Measurements from ENCODE around the gene GNB5.

The GNB5 gene

DNA sequence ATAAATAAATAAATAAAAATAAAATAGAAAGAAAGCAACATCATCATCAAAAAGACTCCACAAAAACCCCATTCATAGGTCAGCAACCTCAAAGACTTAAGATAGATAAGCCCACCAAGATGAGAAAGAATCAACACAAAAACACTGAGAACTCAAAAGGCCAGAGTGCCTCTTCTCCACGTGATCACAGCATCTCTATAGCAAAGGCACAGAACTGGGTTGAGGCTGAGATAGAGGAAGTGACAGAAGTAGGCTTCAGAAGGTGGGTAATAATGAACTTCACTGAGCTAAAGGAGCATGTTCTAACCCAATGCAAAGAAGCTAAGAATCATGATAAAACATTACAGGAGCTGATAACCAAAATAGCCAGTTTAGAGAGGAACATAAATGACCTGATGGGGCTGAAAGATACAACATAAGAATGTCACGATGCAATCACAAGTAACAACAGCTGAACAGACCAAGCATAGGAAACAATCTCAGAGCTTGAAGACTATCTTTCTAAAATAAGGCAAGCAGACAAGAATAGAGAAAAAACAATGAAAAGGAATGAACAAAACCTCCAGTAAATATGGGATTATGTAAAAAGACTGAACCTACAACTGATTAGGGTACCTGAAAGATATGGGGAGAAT, 26.4 kb downstream of the GNB5 start:
- no peak for DNase-seq

DNA sequence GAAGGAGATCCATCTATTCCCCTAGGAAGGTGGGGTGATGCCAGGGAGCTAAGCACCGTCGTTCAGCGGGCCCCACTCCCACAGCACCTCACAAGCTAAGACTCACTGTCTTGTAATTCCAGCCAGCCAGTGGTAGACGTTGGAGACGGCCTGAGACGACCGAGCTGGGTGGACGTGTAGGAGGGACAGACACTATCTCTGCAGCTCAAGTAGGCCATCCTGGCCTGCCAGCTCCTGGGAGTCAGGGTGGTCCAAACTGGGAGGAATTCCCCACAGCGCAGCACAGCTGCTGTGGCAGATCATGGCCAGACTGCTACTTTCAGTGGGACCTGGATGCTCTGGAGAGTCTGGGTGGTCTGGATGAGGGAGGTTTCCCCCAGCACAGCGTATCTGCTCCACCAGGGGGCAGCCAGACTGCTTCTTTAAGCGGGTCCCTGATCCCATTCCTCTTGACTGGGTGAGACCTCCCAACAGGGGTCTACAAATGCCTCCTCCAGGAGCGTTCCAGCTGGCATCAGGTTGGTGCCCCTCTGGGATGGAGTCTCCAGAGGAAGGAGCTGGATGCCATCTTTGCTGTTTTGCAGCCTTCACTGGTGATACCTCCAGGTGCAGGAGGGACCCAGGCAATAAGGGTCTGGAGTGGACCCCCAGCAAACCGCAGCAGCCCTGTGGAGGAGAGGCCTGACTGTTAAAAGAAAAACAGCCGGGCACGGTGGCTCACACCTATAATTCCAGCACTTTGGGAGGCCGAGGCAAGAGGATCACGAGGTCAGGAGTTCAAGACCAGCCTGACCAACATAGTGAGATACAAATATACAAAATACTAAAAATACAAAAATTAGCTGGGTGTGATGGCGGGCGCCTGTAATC, 27.6 kb downstream of the GNB5 start:
- peak; percentile 1 for DNase-seq

DNA sequence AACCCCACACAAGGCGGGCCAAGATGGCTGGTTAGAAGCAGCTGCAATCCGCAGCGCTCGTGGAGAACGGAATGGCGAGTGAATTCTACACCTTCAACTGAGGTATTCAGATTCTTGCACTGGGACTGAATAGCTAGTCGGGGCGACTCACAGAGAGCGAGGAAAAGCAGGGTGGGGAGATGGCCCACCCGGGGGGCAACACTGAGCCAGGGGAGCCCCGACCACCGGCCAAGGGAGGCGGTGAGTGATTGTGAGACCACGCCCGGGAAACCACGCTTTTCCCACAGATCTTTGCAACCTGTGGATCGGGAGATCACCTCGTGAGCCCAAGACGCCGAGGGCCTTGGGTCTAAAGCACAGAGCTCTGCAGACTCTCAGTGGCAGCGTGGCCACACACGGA, 28.3 kb downstream of the GNB5 start:
- DNase-seq: no peak

DNA sequence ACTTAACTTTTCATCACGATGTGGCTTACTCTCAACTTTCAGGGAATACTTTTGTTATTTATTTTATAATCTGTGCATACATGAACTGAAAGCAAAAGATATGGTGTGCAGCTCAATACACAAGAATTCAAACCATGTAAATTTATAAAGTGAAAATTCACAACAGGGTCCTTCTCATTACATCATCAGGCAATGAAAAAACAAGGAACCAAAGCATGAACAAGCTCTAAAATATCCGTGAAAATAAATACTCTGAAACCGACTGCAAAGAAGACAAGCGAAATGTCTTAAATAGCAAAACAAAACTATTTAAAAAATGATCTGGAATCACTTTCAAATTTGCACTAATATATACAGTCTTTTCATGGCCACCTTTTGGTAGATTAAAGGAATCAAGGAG, 28.9 kb downstream of the GNB5 start:
- no peak for DNase-seq

DNA sequence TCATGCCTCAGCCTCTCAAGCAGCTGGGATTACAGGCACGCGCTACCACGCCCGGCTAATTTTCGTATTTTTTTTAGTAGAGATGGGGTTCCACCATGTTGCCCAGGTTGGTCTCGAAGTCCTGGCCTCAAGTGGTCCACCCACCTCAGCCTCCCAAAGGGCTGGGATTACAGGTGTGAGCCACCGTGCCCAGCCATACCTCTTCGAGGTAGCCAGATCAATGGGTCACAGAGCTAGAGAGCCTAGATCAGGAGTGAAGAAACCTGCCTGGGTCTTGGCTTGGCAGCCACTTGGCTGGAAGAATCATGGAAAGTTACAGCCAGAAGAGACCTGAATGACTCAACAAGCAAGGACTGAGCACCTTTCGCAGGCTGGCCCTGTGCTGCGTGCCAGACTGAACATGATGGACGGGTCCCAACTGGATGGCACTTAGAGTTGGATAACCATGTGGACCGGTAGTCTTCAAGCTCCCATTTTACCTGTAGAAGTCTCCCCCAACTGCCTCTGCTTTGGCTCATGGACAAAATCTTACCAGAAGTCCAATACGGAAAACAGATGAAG, 29.7 kb downstream of the GNB5 start:
- DNase-seq: no peak

DNA sequence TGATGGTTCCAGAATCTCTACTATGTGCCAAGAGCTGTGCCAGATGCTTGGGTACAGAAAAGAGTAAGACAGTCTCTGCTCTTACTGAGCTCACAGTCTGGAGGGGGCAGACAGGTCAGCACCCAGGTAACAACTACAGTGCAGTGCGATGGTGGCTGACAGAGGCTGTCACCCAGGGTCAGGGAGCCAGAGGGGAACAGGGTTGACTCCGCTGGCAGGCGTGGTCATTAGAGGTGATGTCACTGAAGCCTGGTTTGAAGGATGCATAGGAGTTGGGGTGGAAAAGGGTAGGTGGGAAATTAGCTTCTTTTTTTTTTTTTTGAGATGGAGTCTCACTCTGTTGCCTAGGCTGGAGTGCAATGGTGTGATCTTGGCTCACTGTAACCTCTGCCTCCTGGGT, 31.5 kb downstream of the GNB5 start:
- DNase-seq: no peak

DNA sequence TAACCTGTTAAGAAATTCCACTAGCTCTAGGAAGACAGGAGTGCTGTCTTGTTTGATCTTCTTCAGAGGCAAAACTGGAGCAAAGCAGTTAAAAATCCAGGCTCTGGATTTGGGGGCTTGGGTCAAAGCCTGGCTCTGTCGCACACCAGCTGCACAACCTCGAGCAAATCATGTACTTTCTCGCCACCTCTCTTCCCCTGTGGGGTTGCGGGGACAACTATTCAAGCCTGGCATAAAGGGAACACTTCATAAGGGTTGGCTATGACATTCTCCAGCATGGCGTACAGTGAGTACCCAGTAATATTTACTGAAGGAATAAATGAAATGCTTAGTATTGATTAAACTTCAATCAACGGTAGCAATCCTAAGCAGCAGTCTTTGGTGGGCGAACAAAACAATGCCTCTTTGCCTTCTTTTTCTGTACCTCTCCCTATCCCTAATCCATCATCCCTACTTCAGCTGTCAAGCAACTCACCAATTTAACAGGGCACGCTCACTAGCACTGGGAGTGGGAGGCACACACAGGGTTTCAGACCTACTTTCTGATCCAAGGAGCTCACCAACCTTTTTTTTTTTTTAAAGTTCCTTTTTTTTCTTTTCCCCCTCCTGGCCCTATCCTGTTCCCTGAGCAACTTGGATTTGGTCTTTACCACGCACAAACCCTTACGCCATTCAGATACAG, 33.0 kb downstream of the GNB5 start:
- no peak for DNase-seq

DNA sequence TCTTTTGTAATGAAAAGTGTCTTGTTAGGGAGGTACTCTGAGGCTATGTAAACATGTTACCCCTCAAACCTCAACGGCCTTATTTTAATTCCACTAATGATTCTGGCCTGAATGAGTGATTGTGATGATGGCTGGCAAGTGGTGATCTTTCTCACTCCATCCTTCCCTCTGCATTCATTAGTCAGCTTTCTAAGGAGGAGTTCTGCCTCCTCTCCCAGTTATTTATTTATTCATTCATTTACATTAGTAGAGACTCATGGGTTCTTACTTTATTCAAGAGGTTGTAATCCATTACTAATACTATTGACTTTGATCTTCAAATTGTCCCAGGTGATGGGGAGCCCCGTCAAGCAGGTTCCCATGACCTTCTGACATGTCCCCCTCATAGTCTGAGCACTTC, 35.3 kb downstream of the GNB5 start:
- DNase-seq: no peak

DNA sequence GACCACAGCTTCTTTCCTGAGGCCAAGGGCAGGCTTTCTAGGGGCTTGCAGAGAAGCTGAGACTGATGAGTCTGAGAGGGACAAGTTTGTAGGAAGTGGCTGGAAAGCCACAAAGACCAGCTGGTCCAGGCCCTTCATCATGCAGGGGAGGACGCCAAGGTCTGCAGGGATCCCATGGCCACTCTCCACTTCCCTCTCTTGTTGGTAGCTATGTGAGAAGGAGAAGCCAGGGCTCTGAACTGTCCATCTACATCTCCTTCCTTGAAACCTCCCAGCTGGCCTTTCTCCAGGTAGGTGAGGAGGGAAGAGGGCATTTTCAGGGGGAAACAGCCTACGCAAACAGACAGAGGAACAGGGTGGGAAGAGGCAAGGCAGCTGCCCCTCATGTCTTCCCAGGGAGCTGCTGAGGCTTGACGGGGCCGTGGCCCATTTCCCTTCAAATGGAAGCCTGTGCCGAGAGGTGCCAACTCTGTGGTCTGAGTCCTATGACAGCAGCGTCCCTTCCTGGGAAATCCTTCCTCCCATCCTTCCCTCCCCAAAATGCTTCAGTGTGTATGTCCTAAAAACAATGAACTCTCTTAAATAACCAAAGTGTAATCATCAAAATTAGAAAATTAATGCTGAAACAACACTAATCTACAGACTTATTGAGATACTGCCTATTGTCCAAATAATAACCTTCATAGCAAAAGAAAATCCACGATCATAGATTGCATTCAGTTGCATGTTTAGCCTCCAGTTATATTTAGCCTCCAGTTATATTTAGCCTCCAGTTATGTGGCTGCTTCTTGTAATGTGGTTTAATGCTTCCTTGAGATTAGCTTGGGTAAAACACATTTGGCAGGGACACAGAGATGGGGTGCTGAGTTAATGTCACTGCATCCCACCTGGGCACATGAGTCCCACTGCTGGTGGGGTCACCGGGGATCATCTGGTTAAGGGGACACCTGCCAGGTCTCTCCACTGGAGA, 36.0 kb downstream of the GNB5 start:
- no peak for DNase-seq

DNA sequence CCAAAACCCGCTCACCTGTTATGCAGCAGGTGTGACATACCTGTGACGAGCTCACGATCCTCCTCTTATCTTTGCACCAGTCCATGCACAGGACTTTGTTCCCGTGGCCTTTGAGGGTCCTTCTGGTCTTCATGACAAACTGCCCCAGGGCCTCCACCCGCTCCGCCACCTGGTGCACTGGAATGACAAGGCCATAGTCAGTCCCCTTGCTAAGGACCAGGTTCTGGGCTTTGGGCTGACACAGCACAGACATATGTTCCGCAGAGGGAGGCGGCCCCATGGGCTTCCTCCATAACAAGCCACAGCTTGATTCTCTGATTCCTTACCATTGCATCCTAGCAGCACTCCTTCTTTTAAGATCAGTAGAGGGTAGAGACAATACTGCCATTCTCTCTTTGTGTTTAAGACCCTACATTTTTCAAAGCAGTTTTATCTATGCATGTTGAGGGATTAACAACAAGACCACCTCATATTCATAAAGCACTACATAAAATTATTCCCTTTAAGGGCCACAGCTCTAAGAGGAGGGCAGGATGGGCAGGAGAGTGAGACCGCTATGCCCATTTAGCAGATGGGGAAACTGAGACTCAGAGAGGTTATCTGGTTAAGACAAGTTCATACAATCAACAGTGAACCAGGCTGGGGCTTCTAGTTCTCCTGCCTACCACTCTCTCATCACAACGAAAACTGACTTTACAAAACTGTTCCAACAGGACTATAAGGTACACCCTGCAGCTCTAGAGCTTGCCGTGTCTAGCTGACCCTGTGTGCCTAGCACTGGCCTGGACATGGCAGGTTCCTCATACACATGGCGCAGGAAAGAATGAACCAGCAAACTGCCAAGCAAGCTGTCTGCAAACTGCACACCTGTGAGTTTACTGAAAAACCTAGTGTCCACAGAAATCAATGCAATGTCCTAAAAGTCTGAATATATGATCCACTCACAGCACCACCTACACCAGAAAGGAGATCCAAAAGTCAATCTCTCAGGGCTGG, 37.0 kb downstream of the GNB5 start:
- DNase-seq: no peak

DNA sequence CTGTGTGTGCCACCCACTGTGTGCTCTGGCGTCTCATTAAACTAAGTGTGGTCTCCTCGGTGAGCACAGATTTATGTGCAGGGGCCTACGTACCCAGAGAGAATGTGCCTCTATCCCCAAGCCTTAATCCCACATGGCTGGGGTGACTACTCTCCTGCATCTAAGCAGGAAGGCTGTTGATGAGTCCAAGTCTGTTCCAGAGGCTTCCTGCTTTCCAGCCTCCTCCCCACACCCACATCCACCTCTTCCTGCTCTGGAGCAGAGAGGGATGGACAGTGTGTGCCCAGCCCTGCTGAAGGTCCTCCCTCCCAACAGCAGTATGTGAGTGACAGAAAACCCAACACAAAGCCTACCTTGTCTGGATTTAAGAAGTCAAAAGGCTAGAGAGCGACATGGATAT, 39.8 kb downstream of the GNB5 start:
- DNase-seq: no peak

DNA sequence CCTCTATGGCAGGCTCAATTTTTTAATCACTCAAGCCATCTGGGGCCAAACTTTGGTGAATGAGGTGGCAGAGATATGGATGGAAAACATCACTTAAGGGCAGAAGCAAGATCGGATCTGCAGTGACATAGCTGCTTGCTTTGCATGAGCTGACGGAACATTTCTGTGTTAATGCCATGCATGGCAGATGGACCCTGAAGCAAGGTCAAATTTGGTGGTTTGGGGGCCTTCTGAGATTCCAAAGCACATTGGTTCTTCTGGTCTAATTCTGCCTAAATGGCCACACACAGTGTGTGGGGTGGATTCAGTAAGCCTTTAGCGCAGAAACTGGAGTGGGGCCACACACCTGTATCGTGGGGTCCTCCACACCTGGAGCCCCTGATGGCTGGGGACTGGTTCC, 40.3 kb downstream of the GNB5 start:
- no peak for DNase-seq

DNA sequence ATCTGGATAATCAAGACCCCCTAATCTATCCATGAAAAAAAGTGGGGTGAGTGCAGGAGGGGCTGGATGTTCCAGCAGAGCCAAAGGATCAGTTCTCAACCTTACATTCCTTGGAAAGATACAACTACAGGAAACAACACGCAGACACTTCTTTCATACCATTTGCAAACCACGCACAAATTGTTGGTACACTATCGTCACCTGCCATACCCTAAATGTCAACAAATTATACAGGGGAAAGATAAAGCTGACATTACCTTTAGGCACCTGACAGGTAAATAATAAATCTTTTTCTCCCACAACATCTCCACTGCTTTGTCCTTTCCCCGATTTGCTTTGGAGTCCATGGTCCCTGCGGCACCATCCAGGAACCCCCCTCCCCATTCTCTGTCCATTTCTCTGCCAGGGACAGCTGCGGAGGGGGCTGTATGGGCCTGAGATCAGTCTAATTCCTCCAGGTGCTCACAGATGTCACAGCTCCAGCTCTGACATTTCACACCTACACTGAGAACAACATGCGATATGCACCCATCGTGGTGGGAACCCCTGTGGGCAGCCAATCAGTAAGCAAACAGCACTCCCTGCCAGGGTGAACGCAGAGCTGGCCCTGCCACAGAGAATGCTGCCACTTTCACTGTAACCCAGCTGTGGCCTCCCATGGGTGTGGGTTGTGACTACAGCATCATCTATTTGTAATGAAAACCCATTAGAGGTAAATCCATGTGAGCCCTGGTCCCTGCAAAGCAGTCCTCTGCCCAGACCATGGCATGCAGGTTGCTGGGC, 41.0 kb downstream of the GNB5 start:
- DNase-seq: peak; percentile 31

DNA sequence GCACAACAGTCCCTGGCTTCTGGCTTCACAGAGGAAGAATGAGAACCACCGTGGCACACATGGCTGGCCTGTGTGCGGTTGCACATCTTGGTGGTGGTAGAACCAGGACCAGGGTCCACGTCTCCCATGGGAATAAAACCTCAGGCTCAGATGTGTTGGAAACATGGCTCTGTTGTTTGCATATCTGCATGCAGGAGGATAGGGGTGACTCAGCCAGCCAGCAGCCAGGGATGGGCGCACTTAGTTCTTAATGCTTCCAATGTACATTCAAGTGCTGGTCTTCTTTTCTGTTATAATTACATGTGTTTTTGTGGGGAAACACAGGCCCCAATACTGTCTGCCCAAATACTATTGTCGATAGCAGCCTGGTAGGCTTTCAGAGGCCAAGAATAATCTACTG, 42.8 kb downstream of the GNB5 start:
- no peak for DNase-seq

DNA sequence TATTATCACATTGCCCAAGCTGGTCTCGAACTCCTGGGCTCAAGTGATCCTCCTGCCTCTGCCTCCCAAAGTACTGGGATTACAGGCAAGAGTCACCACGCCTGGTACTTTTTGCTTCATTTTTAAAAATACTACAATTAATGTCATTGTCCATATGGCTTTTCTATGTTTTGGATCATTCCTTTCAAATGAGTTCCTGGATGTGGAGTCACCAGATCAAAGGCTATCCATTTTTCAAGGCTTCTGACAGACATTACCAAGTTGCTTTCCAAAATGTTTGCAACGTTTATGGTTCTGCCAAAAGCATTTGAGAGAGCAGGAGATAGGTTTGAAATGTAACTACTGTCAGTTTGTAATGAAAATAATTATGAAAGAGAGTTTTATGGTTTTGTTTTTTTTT, 44.4 kb downstream of the GNB5 start:
- DNase-seq: no peak

DNA sequence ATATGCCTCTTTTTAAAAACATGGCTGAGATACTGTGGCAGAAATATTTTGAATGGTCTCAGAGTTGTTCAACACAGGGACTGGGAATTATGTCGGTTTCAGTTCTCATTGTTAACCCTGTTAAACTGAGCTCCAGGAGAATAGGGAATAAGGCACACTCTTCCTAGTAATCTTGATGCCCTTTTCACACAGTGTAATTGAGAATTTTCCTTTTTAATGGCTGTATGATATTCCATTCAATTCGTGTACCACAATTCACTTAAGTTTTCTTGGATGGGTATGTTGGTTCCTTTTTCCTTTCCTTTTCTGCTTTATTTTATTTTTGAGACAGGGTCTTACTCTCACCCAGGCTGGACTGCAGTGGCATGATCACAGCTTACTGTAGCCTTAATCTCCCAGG, 44.9 kb downstream of the GNB5 start:
- DNase-seq: no peak

DNA sequence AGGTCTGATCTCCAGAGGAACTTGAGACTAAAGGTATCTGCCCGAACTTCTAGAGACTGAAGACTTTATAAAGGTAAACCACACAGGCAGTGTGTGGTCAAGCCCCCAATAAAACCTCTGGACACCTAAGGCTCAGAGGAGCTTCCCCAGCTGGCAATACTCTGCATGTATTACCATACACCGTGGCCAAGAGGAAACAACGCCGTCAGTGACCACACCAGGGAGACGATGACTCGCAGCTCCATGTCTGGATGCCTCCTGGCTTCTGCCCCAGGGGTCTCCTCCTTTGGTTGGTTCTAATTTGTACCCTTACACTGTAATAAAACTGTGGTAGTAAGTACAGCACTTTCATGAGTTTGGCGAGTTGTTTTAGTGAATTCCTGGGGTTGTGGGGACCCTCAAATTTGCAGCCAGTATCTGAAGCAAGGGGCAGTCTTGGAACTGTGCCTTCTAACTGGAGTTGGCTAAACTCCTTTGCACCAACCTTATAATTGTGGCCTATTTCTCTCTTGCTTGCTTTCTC, 46.5 kb downstream of the GNB5 start:
- no peak for DNase-seq

DNA sequence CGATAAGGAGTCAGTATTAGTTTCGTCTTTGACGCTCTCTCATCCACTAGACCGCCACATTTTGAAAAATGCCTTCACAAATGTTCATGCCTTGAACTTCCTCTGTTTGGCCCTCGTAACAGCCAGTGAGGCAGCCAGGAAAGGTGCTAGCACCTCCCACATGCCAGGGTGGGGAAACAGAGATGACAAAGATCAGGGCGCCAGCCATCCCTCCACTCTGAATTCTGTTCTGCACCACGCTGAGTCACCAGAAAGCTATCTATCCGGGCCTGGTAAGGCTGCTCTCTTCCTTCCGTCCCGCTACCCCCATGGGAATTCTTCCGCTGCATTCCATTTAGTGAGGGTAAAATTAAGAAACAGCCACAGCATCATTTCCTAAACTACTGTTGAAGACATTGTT, 47.3 kb downstream of the GNB5 start:
- no peak for DNase-seq

DNA sequence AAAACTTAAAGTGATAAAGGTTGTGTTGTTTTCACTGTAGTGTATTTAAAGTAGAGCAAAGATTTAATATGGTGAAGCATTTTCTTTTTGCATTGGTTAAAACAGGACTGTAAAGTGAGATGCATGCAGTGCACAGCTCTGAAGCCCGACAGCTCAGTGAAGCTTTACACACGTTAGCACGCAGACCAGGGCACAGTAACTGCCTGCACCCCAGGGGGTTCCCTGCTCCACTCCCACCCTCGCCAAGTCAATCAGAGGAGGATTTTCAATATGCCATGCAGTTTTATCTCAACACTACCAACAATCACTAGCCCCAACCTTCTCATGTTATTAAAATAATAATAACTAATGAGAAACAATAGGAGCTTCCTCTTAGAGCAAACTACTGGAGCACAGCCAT, 50.5 kb downstream of the GNB5 start:
- no peak for DNase-seq

Measured in NCI-H146 (cell line).